ENCODE results near the gene TNFRSF11A. TPM values are rescaled to one million over a fixed set of nuclear protein-coding genes. Genes with fewer than 3 reads are reported as not detected.

Gene TNFRSF11A
- total RNA-seq, 1 donor from 2014 or later = 0.42 TPM

DNA sequence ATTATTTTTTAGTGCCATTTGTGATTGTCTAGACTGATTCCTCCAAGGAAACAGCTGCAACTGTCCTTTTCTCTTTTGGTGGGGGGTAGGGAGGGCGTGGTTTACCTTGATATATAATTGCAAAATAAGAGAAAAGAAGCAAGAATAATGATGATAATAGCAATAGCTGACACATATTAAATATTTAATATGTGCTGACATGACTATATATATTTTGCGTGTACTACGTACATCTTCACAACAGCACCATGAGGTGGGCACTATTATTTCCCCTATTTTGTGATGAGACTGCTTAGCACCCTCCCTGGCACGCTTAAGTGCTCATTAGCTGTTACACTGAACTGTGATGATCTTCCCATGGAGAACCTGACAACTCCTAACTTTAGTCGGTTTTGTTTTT lies 39.4 kb downstream of the TNFRSF11A start:
- TF ChIP-seq, protein P1, sequence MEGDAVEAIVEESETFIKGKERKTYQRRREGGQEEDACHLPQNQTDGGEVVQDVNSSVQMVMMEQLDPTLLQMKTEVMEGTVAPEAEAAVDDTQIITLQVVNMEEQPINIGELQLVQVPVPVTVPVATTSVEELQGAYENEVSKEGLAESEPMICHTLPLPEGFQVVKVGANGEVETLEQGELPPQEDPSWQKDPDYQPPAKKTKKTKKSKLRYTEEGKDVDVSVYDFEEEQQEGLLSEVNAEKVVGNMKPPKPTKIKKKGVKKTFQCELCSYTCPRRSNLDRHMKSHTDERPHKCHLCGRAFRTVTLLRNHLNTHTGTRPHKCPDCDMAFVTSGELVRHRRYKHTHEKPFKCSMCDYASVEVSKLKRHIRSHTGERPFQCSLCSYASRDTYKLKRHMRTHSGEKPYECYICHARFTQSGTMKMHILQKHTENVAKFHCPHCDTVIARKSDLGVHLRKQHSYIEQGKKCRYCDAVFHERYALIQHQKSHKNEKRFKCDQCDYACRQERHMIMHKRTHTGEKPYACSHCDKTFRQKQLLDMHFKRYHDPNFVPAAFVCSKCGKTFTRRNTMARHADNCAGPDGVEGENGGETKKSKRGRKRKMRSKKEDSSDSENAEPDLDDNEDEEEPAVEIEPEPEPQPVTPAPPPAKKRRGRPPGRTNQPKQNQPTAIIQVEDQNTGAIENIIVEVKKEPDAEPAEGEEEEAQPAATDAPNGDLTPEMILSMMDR (IDR thresholded peaks at IDR 0.05; ENCODE audit: insufficient read depth, low read length, poor library complexity, severe bottlenecking) = no peak
- DNase-seq (ENCODE audit: low read depth) = no peak
- no peak overlapping the region for H3K4me3 ChIP-seq (ENCODE audit: low read depth, low read length)
- no peaks in the 10 kb centered on the region for H3K27me3 ChIP-seq (ENCODE audit: control insufficient read depth, insufficient read depth, low read length)
- H3K36me3 ChIP-seq (ENCODE audit: control insufficient read depth, insufficient read depth, low read length) = no peaks in the 10 kb centered on the region

DNA sequence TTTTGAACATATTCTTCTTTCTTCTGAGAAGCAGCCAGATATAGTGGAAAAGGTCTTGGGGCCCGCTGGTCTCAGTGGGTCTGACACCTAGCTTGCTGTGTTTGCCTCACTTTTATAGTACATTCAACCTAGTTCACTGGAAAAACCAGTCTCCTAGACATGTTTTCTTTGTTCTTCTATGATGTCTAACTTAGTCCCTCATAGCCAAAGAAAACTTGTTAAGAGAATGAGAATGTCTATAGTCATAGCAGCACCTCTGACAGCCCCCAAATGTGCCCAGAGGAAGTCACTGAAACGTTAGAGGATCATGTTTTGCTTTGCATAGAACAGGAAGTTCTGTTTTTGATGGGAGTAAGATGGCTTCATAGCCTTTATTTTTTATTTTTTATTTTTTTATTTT lies 40.3 kb downstream of the TNFRSF11A start:
- TF ChIP-seq, protein P1 (IDR thresholded peaks at IDR 0.05; ENCODE audit: insufficient read depth, low read length, poor library complexity, severe bottlenecking) = no peak
- no peaks in the 10 kb centered on the region for H3K27me3 ChIP-seq (ENCODE audit: control insufficient read depth, insufficient read depth, low read length)
- H3K36me3 ChIP-seq (ENCODE audit: control insufficient read depth, insufficient read depth, low read length) = no peaks in the 10 kb centered on the region

DNA sequence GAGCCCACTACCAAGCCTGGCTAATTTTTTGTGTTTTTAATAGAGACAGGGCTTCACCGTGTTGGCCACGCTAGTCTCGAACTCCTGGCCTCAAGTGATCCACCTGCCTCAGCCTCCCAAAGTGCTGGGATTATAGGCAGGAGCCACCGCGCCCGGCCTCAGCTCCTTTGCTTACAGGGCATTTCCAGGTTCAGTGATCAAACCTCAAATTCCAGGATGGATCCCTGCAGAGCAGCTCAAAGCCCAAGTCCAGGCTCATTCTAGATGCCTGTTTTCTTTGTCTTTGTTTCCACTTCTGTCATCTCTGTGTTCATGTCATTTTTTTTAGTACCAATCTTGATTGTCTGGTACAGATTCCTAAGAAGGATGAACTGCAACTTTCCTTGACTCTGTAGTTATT lies 41.9 kb downstream of the TNFRSF11A start:
- no peak for DNase-seq (ENCODE audit: low read depth)
- TF ChIP-seq, protein P1 (IDR thresholded peaks at IDR 0.05; ENCODE audit: insufficient read depth, low read length, poor library complexity, severe bottlenecking) = no peak

More for the DNA sequence above, 40.3 kb downstream of the TNFRSF11A start:
- DNase-seq (ENCODE audit: low read depth) = no peak
- H3K4me3 ChIP-seq (ENCODE audit: low read depth, low read length) = no peak overlapping the region

DNA sequence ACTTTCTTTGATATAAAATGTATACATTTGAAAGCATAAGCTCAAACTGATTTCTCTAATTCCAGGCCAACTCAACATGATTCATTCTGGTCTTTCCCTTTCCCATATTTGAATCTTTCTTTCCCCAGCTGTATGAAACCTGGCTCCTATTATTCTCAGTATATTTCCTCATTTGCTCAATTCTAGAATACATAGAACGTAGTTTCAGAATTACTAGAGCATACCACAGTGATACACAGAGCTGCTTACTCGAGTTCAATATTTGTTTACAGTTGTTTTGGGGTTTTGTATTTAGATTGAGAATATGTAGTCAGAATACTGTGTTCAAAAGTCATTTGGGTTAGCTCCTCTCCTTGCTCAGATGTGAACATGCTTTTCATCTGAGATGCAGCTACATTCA lies 43.0 kb downstream of the TNFRSF11A start:
- no peaks in the 10 kb centered on the region for H3K36me3 ChIP-seq (ENCODE audit: control insufficient read depth, insufficient read depth, low read length)
- H3K4me3 ChIP-seq (ENCODE audit: low read depth, low read length) = no peak overlapping the region
- no peak for DNase-seq (ENCODE audit: low read depth)
- H3K27me3 ChIP-seq (ENCODE audit: control insufficient read depth, insufficient read depth, low read length) = no peaks in the 10 kb centered on the region
- TF ChIP-seq, protein P1 (IDR thresholded peaks at IDR 0.05; ENCODE audit: insufficient read depth, low read length, poor library complexity, severe bottlenecking) = no peak

More for the DNA sequence above, 41.9 kb downstream of the TNFRSF11A start:
- Histone ChIP-seq H3K36me3 (ENCODE audit: control insufficient read depth, insufficient read depth, low read length) (no peaks in the 10 kb centered on the region), H3K27me3 (ENCODE audit: control insufficient read depth, insufficient read depth, low read length) (no peaks in the 10 kb centered on the region), H3K4me3 (ENCODE audit: low read depth, low read length) (no peak overlapping the region)

DNA sequence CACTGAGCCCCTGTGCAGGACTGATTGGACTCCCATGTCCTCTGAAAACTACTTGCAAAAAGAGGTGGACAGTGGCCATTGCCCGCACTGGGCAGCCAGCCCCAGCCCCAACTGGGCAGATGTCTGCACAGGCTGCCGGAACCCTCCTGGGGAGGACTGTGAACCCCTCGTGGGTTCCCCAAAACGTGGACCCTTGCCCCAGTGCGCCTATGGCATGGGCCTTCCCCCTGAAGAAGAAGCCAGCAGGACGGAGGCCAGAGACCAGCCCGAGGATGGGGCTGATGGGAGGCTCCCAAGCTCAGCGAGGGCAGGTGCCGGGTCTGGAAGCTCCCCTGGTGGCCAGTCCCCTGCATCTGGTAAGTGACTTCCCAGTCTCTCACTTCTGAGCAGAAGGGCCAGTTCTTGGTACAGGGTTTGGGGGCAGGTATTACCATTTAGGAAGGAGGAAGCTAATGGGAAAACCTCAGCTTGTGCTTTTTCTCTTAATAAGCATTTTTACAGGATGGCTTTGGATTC lies 44.1 kb downstream of the TNFRSF11A start:
- no peak overlapping the region for H3K4me3 ChIP-seq (ENCODE audit: low read depth, low read length)
- TF ChIP-seq, protein P1 (IDR thresholded peaks at IDR 0.05; ENCODE audit: insufficient read depth, low read length, poor library complexity, severe bottlenecking) = no peak
- no peak for DNase-seq (ENCODE audit: low read depth)
- no peaks in the 10 kb centered on the region for H3K36me3 ChIP-seq (ENCODE audit: control insufficient read depth, insufficient read depth, low read length)
- no peaks in the 10 kb centered on the region for H3K27me3 ChIP-seq (ENCODE audit: control insufficient read depth, insufficient read depth, low read length)

DNA sequence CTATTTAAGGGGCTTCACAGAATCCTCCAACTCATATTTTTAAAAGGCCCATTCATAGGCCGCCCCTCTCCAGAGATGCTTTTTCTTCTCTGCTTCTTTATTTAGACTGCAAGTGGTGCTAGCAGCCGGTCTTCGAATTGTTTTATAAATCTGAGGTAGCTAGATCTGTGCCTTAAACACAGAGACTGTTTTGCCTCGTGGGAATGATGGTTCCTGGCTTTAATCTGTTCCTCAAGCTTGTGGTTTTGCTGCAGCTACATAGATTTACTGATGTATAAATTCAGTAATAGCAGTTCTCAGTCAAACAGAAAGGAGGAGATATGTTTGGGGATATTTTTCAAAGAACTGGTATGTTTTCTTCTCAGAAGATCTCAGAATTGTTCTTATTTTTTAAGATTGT lies 45.3 kb downstream of the TNFRSF11A start:
- Histone ChIP-seq H3K27me3 (ENCODE audit: control insufficient read depth, insufficient read depth, low read length) (no peaks in the 10 kb centered on the region), H3K4me3 (ENCODE audit: low read depth, low read length) (no peak overlapping the region), H3K36me3 (ENCODE audit: control insufficient read depth, insufficient read depth, low read length) (no peaks in the 10 kb centered on the region)
- DNase-seq (ENCODE audit: low read depth) = no peak
- TF ChIP-seq, protein P1 (IDR thresholded peaks at IDR 0.05; ENCODE audit: insufficient read depth, low read length, poor library complexity, severe bottlenecking) = no peak
